Stimulated activated CD8-positive, alpha-beta memory T cell treated with anti-CD3 and anti-CD28 coated beads, Interleukin-2, amount 100 ng/mL, for 1 hour (primary cell): ENCODE results near the gene SLC9A7.
A peak's percentile ranks its signal among the peaks of the same experiment; 100 is the strongest.

Experiments used
- DNase-seq, 2 donors: peaks; one replicate each; pipeline ENCODE4 v3.0.0-alpha.2; 2020; ENCODE audit warnings: low read depth in 2 of 2

SLC9A7 gene

DNA sequence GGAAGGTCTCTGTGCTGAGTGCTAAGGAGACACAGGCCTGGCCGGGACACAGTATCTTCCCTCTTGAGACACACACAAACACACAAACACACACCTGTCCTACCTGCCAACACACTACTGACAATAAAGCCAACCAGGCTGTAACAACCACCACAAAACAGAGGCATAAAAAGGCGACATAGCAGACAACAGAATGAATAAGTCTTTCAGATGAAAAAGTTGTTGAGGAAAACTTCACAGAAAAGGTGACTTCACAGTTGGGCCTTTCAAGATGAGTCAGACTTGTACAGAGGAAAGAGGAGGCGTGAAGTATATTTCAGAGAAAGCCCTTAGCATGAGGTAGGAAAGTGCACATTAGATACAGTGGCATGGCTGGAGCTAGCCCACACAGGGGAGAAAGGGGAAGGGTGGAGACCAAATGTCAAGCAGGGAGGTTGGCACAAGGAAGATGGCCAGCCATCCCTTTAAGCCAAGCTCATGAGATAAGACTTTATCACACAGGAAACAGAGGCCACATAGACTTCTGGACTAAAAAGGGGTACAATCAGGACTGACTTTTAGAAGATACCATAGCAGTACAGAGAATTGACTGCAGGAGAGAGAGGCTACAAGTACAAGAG is 54.0 kb downstream of the SLC9A7 start:
- DNase-seq: no peak

DNA sequence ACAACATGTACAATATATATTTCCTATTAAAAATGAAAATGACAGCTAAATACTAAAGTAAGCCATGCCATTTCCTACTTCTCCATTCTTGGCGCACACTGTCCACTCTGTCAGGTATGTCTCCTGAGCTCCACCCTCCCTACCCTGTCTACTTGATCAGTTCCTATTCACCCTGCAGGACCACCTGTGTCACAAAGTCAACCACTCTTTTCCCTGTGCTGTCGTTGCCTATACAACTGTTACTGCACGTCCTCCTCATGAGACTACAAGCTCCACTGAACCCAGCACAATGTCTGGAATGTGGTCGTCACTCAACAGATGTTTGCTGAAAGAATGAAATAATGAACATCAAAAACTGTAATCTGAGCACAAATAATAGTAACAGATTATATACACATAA is 54.9 kb downstream of the SLC9A7 start:
- no peak for DNase-seq

DNA sequence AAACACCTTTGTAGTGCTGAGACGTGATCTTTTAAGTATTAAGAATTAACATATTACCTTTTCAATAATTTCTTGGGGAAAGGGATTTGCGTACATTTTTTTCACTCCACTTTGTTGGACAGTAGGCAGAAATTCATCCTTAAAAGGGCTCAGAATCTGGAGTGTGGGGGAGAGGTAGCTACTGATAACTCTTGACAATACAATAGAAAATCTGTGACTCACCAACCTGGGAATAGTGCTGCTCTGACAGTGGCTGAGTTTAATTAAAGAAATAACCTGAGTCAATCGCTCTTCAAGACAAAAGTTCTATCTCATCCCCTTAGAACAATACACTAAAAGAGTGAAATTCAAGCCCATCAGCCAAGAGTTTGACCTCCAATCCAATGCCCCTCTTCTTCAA is 60.2 kb downstream of the SLC9A7 start:
- DNase-seq: no peak

DNA sequence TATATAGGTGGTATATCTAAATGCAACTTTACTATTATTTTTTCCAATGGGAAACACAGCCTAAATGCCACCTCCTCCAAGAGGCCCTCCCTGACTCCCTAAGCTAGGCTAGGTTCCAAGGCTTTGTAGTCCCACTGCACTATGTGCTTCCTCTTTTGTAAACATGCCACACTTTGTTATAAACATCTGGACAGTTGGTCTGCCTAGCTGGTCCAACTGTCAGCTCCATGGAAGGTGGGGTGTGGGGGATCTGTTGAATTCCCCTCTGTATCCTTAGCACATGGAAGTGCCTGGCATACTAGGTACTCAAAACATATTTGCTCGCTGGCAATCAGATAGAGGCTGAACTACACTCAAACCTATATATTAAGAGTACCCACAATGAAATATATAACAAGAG is 63.4 kb downstream of the SLC9A7 start:
- no peak for DNase-seq

DNA sequence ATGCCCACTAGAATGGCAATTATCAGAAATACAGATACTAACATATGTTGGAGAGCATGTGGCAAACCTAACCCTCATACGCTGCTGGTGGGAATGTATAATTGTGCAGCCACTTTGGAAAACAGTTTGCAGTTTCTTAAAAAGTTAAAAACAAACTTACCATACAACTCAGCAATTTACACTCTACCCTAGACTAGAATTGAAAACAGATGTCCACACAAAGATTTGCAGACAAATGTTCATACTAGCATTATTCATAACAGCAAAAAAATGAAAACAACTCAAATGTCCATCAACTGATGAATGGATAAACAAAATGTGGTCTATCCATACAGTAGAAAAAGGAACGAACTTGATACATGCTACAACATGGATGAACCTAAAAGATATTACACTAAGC is 64.4 kb downstream of the SLC9A7 start:
- DNase-seq: no peak

DNA sequence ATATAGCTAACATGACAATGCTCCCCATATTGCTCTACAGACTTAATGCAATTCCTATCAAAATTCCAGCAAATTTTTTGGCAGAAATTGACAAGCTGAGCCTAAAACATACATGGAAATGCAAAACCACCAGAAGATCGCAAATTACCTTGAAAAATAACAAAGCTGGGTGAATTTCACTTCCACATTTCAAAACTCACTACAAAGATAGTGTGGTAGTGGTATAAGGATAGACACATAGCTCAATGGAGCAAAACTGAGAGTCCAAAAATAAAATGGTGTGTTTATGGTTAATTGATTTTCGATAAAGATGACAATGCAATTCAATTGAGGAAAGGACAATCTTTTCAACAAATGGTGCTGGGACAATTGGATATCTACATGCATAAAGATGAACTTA is 65.8 kb downstream of the SLC9A7 start:
- DNase-seq: no peak

DNA sequence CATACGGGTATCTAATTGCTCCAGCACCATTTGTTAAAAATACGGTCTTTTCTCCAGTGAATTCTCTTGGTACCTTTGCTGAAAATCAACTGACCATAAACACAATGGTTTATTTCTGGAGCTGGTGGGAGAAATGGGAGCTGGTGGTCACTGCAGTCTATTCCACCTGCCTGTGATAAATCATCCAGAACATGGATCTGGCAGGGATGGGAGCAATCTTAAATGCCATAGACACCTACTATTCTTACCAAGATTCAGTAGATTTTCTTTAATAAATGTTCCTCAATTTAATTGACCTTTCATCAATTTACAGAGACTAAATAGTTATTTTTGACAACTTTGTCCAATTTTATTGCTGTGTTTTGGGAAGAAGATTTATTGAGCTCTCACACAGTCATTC is 68.1 kb downstream of the SLC9A7 start:
- DNase-seq: no peak

DNA sequence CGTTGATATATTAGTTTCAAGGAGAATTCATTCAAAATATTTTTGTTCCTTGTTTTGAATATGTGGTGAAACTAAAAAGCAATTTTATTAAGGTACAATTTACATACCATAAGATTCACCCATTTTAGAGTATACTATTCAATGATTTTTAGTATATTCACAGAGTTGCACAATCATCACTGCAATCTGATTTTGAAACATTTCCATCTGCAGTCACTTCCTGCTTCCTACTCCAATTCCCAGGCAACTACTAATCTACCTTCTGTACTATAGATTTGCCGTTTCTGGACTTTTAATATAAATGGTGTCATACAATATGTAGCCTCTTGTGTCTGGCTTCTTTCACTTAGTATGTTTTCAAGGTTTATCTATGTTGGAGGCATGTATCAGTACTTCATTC is 71.3 kb downstream of the SLC9A7 start:
- DNase-seq: no peak

DNA sequence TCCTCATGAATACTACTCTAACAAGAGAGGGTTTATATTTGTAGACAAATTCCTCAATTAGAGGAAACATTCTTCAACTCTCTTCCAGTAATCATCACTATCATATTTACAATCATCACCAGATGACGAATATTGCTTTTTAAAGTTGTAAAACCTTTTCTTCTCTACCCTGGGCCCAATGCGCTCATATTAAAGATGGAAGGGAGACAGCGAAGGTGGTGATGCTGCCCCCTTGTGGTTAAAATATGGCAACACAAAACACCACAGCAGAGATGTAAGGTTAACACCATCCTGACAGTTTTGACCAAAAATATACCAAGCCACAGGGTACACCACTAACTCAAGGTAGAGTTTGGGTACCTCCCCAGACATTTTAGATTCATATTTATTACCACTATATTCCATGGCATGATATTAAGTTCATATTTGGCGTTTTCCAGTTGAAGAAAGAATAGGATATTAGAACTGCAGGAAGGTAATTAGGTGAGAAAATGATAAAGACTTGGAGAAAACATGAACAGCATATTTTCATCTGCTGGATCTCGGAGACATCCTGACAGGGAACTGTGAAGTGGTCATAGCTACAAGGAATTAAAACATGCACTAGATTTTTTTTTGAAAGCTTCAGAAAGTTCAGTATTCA is 72.8 kb downstream of the SLC9A7 start:
- DNase-seq: peak in 1 of 2 donors; percentile 8

DNA sequence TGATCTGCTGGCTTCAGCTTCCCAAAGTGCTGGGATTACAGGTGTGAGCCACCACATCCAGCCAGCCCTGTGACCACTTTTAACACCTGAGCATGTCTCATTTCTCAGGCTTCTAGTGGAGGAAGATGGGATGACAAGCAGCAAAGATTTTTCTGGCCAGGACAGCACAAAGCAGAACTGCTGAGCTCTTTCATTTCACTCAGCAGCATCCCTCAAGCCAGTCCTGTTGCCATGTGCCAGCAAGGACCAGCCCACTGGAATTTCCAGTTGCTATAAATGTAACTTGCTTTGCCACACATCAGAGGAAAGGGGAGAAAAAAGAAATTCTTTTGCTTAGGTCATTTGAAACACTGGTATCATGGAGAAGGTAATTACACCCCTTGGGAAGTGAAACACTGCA is 75.9 kb downstream of the SLC9A7 start:
- no peak for DNase-seq

DNA sequence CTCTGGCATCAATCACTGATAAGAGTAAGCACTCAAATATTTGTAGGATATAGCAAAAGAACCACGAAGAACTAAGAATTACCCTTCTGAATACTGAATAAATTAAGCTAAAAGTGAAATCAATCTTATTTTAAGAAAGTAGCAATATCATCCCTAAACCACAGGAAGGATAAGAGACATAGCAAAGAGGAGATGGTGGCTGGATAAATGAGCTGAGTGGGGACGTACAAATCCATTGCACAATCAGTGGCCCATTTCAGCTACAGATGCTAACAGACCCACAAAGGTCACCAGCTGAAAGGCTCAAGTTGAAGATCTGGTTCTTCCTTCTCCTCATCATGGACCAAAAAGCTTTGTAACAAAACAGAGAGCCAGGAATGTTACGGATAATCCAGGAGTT is 77.1 kb downstream of the SLC9A7 start:
- DNase-seq: no peak

DNA sequence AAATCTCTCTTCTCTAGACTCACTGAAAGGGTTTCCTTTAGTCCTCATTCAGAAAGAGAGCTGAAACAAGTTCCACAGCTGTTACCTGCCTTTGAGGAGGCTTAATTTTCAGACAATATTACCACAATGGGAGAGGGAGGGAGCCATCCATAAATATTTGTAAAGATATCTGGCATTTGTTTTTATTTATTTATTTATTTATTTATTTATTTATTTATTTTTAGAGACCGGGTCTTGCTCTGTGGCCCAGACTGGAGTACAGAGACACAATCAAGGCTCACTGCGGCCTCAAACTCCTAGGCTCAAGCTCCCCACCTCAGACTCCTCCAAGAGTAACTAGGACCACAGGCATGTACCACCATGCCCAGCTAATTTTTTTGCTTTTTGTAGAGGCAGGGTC is 80.7 kb downstream of the SLC9A7 start:
- no peak for DNase-seq

DNA sequence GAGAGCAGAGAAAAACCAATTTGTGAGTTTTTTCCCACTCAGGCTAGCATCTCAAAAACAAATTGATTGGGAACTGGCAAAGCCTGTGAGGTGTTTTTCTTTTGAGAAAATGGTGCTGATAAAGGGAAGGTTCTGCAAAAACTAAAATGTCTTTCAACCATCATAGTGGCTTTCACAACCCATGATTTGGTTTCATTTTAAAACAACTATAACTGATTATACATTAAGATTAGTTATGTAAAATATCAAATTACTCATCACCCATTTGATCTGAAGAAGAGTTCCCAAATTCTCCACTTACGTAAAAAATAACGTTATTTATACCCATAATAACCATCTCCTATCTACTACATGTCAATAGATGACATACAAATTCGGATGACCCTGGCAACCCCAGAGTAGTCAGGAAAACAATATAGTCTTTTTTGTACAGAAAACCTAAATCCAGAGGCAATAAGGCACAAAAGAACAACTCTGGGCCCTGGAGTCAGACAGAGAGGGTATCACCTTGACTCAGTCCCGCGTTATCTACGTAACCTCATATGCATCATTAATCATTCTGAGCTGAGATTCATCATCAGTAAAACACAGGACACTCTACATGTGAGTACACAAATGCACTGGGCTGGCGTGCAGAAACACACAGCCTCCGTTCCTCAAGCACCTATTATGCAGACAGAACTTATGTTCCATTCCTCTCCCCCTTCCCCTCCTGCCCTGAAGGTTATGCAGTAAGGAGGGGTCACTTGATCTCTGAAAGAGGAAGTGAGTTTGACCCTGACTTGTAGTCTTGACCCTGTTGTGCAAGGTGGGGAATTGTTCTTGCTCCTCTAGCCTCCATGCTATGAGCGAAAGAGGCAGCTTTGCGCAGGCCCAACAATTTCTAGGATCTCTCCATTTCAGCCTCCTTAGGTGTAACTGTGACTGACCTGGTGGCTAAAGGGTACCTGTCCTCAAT is 82.2 kb downstream of the SLC9A7 start:
- DNase-seq: no peak

DNA sequence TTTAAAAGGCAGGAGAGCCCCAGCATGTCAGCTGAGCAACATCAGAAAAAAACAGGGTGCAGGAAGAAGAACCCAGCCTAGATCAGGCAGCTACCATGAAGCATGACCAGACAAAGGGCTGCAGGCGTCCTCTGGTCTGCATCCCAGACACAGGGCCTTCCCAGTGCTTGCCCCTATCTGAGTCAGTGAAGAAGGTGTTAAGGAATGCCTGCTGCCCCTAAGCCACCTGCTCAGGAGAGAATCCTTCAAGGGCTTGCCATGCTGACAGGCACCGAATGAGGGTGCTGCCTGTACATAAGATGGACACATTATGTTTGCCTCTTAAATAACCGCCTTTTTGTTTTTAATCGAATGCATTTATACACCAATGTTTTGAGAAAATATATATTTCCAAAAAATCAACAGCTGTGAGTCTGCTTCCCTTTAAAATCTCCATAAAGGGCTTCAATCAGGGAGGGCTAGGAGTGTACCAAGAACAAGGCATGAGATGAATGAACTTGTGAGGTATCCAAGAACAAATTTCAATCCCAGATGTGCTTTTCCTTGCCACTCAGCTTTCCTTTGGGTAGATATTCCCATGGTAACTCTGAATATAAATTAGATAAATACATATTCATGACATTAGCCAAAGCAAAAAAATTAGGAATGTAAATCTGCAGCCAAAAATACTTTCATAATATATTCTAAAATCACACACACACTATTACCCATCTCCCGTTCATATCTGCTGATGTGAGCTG is 85.1 kb downstream of the SLC9A7 start:
- DNase-seq: no peak

DNA sequence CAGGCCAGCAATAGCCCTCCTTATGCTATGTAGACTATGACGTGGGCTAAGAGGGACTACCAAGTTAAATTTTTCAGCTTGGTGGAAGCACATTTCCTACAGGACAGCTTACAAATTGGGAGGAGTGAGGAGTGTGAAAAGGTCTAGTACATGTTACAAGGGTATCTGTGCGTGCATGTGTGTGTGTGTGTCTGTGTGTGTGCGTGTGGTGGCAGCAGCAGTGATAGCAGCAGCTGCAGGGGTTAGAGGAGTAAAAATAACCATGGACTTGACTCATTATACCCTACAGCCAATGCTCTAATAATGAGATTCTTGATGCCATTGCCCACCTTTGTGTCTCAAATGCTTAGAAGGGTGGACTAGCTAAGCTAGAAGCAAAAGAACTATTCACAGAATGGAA is 88.6 kb downstream of the SLC9A7 start:
- DNase-seq: no peak

DNA sequence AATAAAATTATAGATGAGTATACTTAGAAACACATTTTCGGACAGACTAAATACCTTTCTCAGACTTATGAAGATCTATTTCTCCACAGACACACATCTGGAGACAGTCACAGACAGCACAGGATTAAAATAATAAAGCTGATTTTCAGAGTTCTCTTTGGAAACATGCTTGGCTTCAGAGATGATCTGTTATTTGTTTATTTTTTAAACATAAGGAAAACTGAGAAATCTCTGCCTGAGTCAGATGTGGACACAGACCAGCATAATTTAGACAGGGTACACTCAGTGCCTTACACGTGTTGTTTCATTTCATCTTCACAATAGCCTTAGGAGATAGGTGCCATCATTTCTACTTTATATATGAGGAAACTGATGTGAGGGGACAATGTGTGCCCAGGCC is 92.1 kb downstream of the SLC9A7 start:
- DNase-seq: no peak

DNA sequence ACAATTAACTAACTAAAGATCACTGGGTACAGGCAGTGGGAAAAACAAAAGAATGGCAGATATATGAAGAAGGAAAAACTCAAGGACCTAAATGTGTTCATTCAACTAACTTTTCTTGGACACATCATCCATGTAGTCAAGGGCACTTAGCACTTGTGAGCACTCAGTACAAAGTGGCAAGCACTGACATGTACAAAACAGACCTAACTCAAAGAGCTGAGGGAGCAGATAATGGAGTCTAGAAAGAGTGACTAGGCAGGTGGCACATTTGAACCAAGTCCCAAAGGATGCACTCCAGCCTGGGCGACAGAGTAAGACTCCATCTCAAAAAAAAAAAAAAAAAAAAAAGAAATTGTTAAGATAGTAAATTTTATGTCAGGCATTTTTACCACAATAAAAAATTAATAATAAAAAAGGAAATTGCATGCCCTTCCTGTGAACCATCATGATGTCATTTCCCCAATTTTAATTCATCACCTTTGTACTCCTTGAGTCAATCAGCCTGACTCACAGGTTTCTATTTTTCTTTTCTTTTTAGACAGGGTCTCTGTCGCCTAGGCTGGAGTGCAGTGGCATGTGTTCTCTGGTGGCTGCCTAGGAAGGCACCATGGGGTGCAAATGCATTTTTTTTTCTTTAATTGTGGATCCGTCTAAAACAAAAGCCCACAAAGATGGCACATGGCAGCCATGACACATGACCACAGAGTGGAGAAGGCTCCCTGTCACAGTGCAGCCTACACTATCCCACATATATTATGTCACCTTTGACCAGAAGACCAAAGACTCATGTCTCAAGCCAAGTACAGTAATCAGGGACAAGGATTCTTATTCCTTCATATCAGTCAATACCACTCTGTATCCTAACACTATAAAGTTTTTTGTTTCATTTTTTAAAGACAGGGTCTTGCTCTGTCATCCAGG is 93.4 kb downstream of the SLC9A7 start:
- DNase-seq: no peak

DNA sequence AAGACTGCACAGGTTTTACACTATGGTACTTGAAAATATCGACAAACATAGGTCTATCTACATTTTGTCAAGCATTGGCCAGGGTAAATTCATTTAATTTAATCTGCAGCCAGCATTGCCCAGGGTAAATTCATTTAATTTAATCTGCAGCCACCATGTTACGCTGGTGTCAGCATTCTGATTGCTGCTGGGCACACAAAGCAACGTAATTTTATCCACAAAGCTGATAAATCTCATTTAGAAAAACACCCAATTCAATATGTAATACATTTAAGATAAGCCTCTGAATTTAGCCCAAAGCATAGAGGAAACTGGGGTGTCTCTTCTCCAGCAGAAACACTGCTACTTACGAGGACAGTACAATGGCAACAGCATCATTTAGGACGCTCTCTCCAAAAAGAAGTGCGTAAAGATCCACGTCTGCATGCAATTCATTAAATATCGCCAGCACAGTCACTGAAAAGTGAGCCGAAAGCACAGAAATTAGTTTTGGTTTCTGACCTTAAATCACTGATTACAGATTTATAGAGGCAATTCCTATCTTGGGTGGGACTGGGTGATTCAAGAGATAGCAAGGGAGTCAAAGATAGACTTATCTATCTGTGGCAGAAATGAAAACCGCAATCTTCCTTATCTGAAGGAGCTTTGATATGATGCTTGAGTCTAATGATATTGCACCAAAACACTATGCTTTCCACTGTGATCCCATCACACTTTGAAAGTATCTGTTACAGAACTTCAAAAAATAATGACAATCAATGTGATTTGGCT is 96.5 kb downstream of the SLC9A7 start:
- DNase-seq: no peak

DNA sequence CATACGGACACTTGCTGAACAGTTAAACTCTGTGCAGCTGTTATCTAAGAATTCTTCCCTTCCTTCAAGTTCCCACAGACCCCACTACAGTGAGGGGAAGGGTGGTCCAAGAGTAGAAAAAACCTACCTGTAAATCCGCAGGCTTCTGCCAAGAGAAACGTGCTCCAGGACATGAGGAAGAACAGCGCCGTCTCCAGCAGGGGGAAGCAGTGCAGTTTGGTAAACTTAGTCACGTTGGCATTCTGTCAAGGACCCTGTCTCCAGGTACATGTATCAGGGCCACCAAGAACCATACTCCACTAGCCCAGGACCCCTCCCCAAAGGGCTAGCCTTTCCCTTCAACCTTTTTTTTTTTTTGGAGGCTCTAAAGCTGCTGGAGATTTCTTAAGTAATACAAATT is 105.4 kb downstream of the SLC9A7 start:
- no peak for DNase-seq
